Measurements from ENCODE around the gene LIX1.

GRCh38 chr5:97120195-97120594 is 22.2 kb downstream of the LIX1 start:
- TF ChIP-seq, protein P1, sequence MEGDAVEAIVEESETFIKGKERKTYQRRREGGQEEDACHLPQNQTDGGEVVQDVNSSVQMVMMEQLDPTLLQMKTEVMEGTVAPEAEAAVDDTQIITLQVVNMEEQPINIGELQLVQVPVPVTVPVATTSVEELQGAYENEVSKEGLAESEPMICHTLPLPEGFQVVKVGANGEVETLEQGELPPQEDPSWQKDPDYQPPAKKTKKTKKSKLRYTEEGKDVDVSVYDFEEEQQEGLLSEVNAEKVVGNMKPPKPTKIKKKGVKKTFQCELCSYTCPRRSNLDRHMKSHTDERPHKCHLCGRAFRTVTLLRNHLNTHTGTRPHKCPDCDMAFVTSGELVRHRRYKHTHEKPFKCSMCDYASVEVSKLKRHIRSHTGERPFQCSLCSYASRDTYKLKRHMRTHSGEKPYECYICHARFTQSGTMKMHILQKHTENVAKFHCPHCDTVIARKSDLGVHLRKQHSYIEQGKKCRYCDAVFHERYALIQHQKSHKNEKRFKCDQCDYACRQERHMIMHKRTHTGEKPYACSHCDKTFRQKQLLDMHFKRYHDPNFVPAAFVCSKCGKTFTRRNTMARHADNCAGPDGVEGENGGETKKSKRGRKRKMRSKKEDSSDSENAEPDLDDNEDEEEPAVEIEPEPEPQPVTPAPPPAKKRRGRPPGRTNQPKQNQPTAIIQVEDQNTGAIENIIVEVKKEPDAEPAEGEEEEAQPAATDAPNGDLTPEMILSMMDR (IDR thresholded peaks at IDR 0.05): no peak
- TF ChIP-seq POLR2AphosphoS5 (IDR thresholded peaks at IDR 0.05; ENCODE audit: insufficient read depth in 1 of 2, low read depth in 1 of 2): no peak

Data from vagina (tissue), 2 donors.